ENCODE results near the gene CNIH3. TPM values are rescaled to one million over a fixed set of nuclear protein-coding genes. Genes with fewer than 3 reads are reported as not detected.

The CNIH3 gene
- total and polyA plus RNA-seq, 2 donors (not counting 3 experiments of a cell fraction or from before 2014, with no cell fraction given) = 1.3 to 2.5 TPM

DNA sequence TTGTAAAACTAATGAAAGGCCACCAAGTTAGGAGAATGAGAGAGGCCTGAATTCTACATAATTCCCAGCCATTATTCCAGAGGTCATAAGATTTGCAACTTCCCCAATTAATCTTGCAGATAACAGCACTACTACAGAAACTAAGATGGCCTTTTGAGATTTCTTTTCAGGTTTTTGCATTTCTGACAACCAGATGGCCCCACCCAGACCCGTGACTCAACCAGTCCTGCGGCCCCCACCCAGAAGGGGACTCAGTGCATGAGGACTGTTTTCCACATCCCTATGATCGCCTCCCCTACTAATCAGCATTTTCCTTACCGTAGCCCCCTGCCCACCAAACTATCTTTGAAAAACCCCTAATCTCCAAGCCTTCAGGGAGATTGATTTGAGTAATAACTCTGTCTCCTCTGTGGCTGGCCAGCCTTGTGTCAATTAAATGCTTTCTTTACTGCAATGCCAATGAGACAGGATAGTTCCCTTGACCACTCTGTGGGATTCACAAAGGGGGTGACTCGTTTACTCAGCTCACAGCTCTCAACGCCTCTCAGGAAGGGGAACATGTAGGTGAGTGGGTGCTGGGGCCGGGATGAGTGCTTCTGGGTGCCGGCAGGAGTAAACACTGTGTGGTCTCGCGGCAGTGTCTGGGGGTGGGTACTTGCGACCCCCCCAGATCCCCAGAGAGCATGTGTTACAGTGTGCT is 10.5 kb upstream of the CNIH3 start:
- FAIRE-seq = no peak
- Histone ChIP-seq H3K9me3 (replicated peaks; ENCODE audit: control insufficient read depth, insufficient read depth, low read length) (no peaks in the 10 kb centered on the region), H3K4me3 (replicated peaks in 1 of 3; ENCODE audit: insufficient read depth in 1 of 3, low read depth in 1 of 3, low read length in 3 of 3) (no peak overlapping the region), H3K79me2 (ENCODE audit: control insufficient read depth, insufficient read depth, low read length) (no peaks in the 10 kb centered on the region), H3K36me3 (ENCODE audit: control insufficient read depth in 2 of 2, extremely low read depth in 1 of 2, insufficient read depth in 2 of 2, low read length in 2 of 2) (no peaks in the 10 kb centered on the region), H3K4me1 (ENCODE audit: control insufficient read depth, extremely low read depth, insufficient read depth, low read length) (no peaks in the 10 kb centered on the region), H2AFZ (ENCODE audit: low read depth, low read length) (no peak overlapping the region), H3K9me1 (replicated peaks; ENCODE audit: control insufficient read depth, extremely low read depth, insufficient read depth, low read length) (no peaks in the 10 kb centered on the region), H4K20me1 (replicated peaks; ENCODE audit: control insufficient read depth, extremely low read depth, insufficient read depth, low read length) (no peaks in the 10 kb centered on the region), H3K9ac (replicated peaks; ENCODE audit: extremely low read depth, insufficient read depth, low read length) (no peak overlapping the region), H3K4me2 (ENCODE audit: insufficient read depth, low read length) (no peak overlapping the region), H3K27me3 (ENCODE audit: control insufficient read depth in 2 of 2, insufficient read depth in 2 of 2, low read length in 2 of 2) (peaks cover 0 to 4% of the 10 kb centered on the region in 2 experiments), H3K27ac (ENCODE audit: insufficient read depth, low read depth, low read length) (no peak overlapping the region)
- ChIA-PET POLR2A (no interaction called here), CTCF (interaction anchor here (0.9 kb wide), 1 partner anchor 39 kb away, joined by 3 read pairs; no protein-coding TSS in a partner anchor)
- dilution Hi-C loops (cut with MboI; ENCODE audit: extremely low pct_ligation_motif_present, low sequenced_read_pairs) (loop anchor here (25.0 kb wide), 1 partner anchor 93 kb away; no protein-coding TSS in a partner anchor), intact Hi-C loops (cut with micrococcal nuclease) (no loop called here)
- DNase-seq (ENCODE audit: low read depth, low spot score) = no peak
- BruUV-seq (replicated peaks) = no TSS peak
- TF ChIP-seq MAX (IDR thresholded peaks at IDR 0.05; ENCODE audit: insufficient read depth, insufficient read length) (no peak), POLR2AphosphoS5 (IDR thresholded peaks at IDR 0.05; ENCODE audit: insufficient read depth, low read depth, low read length) (no peak), FOS (IDR thresholded peaks at IDR 0.05; ENCODE audit: borderline replicate concordance, insufficient read depth, low read length) (no peak), MYC (IDR thresholded peaks at IDR 0.05; ENCODE audit: low read depth, low read length) (no peak), JUN (IDR thresholded peaks at IDR 0.05; ENCODE audit: borderline replicate concordance, insufficient read depth, insufficient read length, low read depth) (no peak), EZH2 (IDR thresholded peaks at IDR 0.05; ENCODE audit: borderline replicate concordance, low read depth, low read length, severe bottlenecking) (no peak), POLR2A (IDR thresholded peaks at IDR 0.05; ENCODE audit: low read depth, low read length) (no peak), GATA2 (IDR thresholded peaks at IDR 0.05; ENCODE audit: insufficient read depth, insufficient read length, low read depth, low read length) (no peak)
- TF ChIP-seq, protein P1, sequence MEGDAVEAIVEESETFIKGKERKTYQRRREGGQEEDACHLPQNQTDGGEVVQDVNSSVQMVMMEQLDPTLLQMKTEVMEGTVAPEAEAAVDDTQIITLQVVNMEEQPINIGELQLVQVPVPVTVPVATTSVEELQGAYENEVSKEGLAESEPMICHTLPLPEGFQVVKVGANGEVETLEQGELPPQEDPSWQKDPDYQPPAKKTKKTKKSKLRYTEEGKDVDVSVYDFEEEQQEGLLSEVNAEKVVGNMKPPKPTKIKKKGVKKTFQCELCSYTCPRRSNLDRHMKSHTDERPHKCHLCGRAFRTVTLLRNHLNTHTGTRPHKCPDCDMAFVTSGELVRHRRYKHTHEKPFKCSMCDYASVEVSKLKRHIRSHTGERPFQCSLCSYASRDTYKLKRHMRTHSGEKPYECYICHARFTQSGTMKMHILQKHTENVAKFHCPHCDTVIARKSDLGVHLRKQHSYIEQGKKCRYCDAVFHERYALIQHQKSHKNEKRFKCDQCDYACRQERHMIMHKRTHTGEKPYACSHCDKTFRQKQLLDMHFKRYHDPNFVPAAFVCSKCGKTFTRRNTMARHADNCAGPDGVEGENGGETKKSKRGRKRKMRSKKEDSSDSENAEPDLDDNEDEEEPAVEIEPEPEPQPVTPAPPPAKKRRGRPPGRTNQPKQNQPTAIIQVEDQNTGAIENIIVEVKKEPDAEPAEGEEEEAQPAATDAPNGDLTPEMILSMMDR (IDR thresholded peaks at IDR 0.05; ENCODE audit: extremely low read depth in 1 of 2, insufficient read depth in 1 of 2, low read depth in 1 of 2, low read length in 2 of 2) = no peak

Measured in endothelial cell of umbilical vein (primary cell).